ENCODE measurements around the gene COQ10A.

Gene COQ10A

DNA sequence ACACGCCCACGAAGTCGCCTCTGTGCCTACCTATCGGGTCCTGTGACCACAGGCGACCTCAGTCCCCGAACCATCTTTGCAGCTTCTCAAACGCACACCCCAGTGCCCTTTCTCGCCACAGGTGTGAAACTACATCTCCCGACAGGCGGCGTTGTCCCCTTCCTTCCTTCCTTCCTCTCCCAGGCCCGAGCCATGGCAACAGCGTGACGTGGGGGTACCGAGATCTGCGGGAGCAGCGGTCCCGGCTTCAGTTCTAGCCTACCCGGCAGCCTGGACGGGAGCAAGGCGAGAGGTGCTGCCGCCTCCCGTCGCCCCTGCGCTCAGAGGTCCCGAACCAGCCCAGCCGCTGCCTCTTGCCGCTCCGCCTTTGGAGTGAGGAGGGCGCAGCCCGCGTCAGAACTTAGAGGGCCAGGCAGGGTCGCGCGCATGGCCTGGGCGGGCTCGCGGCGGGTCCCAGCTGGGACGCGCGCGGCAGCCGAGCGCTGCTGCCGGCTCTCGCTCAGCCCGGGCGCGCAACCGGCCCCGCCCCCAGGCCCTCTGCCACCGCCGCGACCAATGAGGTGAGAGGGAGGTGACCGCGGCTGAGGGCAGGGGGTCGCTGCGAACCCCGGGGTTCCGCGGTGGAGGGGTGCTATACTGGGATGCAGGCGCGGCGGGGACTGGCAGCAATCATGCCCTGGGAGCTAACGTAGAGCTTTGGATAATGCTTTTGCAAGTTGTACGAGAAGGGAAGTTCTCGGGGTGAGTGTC is at the start of gene COQ10A:
Gene COQ10A (plus strand): TSS at position 250 of the 750 bp plus-strand sequence. CDS start 177 bp downstream, at position 427.
- TF ChIP-seq, protein P1, sequence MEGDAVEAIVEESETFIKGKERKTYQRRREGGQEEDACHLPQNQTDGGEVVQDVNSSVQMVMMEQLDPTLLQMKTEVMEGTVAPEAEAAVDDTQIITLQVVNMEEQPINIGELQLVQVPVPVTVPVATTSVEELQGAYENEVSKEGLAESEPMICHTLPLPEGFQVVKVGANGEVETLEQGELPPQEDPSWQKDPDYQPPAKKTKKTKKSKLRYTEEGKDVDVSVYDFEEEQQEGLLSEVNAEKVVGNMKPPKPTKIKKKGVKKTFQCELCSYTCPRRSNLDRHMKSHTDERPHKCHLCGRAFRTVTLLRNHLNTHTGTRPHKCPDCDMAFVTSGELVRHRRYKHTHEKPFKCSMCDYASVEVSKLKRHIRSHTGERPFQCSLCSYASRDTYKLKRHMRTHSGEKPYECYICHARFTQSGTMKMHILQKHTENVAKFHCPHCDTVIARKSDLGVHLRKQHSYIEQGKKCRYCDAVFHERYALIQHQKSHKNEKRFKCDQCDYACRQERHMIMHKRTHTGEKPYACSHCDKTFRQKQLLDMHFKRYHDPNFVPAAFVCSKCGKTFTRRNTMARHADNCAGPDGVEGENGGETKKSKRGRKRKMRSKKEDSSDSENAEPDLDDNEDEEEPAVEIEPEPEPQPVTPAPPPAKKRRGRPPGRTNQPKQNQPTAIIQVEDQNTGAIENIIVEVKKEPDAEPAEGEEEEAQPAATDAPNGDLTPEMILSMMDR (IDR thresholded peaks at IDR 0.05; ENCODE audit: low read depth, low read length): peak; percentile 81
- H3K36me3 ChIP-seq: peaks cover 34% of the 10 kb centered on the region
- H3K27me3 ChIP-seq (ENCODE audit: insufficient read depth, low read depth, severe bottlenecking): no peaks in the 10 kb centered on the region
- peak within 1 kb of the TSS; percentile 87 for H3K4me3 ChIP-seq (ENCODE audit: low read depth, low read length)
- peak within 1 kb of the TSS; percentile 91 for H3K27ac ChIP-seq
- peaks cover 2% of the 10 kb centered on the region for H3K9me3 ChIP-seq (ENCODE audit: severe bottlenecking)
- DNase-seq: peak; percentile 92

DNA sequence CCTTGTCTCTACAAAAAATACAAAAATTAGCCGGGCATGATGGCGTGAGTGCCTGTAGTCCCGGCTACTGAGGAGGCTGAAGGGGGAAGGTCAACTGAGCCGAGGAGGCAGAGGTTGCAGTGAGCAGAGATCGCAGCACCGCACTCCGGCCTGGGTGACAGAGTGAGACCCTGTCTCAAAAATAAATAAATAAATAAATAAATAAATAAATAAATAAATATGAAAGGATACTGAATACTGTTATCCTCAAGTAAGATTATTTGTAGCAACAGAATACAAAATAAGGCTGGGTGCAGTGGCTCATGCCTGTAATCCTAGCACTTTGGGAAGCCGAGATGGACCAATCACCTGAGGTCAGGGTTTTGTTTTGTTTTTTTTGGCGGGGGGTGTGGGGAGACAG is 46.9 kb upstream of the COQ10A start:
- Histone ChIP-seq H3K4me3 (ENCODE audit: low read depth, low read length) (no peak overlapping the region), H3K36me3 (peaks cover 11% of the 10 kb centered on the region), H3K27me3 (ENCODE audit: insufficient read depth, low read depth, severe bottlenecking) (no peaks in the 10 kb centered on the region), H3K27ac (no peak overlapping the region), H3K9me3 (ENCODE audit: severe bottlenecking) (no peaks in the 10 kb centered on the region)
- TF ChIP-seq, protein P1 (IDR thresholded peaks at IDR 0.05; ENCODE audit: low read depth, low read length): no peak
- no peak for DNase-seq

DNA sequence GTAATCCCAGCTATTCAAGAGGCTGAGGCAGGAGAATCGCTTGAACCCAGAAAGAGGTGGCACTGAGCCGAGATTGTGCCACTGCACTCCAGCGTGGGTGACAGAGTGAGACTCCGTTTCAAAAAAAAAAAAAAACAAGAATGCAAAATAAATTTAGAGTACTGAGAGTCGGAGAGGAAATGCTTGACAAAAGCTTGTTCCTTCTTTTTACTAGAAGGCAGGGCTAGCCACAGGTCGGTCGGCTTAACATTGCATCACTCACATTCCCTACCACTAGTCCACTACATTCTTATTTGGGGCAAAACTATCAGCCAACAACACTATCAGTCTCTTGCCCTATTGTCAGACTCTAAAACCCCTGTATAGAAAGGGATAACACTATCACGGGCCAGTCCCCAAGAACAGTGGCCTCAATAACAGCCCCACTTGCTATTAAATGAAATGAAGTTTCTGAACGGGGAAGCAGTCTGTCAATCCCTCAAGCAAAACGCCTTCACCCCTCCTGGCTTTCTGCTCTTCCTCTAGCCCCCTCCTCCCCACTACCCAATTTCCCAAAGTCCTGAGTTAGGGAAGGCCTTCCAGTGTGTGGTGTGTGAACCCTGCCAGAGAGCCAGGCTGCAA is 46.0 kb upstream of the COQ10A start:
- H3K27me3 ChIP-seq (ENCODE audit: insufficient read depth, low read depth, severe bottlenecking): no peaks in the 10 kb centered on the region
- TF ChIP-seq, protein P1 (IDR thresholded peaks at IDR 0.05; ENCODE audit: low read depth, low read length): no peak
- H3K36me3 ChIP-seq: peaks cover 6% of the 10 kb centered on the region
- peak overlapping the region; percentile 67 for H3K4me3 ChIP-seq (ENCODE audit: low read depth, low read length)
- DNase-seq: no peak
- H3K9me3 ChIP-seq (ENCODE audit: severe bottlenecking): no peaks in the 10 kb centered on the region
- peak overlapping the region; percentile 85 for H3K27ac ChIP-seq

DNA sequence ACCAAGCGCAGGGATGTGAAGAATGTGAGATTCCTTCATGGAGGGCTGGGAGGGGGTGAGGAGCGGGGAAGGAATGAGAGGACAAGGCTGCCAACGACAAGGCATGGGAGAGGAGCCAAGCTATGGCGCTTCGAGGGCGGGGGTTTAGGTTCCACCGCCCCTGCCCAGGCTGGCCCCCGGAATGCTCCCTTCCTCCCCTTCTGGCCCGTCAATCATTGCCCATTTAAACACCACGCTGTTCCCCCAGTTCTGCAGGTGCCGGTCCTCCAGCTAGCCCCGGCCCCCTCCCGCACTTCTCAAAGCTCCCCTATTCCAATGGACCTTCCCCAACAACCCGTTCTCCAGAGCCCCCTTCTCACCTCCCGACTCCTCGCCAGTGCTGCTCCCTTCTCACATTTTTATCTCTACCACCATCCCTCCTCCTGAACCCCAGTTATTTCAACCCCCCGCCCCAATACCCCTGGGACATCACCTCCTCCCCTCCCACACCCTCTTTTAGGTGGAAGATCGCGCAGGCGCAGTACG is 45.4 kb upstream of the COQ10A start:
- Histone ChIP-seq H3K9me3 (ENCODE audit: severe bottlenecking) (no peaks in the 10 kb centered on the region), H3K27ac (peak overlapping the region; percentile 85), H3K27me3 (ENCODE audit: insufficient read depth, low read depth, severe bottlenecking) (no peaks in the 10 kb centered on the region), H3K36me3 (peaks cover 4% of the 10 kb centered on the region), H3K4me3 (ENCODE audit: low read depth, low read length) (peak overlapping the region; percentile 67)
- TF ChIP-seq, protein P1 (IDR thresholded peaks at IDR 0.05; ENCODE audit: low read depth, low read length): no peak
- DNase-seq: no peak

DNA sequence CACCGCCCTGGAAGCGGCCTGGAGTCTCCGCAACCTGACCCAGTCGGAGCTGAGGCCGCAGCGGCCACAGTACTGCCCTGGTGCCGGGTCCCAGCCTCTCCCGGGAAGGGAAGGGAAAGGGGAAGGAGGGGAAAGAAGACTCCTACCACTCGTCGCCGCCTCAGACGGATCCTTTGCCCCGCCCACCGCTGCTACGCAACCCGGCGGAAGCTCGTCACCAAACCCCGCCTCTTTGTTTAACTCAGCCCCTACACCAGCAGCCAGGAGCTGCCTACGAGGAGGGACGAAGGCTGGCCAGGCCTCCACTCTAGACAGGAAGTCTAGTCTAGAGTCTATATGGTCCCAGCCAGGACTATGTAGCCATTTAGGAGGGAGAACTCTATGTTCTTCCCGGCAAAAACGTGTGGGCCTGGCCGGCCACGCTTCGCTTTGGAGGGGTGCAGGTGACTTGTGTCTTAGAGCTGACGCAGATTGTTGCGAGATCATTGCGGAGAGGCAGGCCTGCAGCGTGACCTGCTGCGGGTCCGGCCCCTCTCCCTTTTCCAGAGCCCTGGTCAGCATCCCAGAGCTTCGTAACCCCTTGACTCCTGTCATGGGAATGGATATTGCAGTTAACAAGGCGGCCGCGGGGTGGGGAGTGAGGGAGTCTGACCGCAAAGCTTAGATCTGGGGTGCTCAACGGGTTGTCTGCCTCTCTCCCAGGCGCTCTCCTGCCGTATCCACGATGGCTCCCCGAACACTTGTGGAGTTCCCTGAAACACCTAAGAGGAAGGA is 44.8 kb upstream of the COQ10A start, which contains the start of gene RNF41:
Gene RNF41 (minus strand): TSS at position 166 of the 774 bp plus-strand sequence. CDS start 7,875 bp downstream, outside the sequence.
- Histone ChIP-seq H3K4me3 (ENCODE audit: low read depth, low read length) (peak within 1 kb of the TSS; percentile 67), H3K9me3 (ENCODE audit: severe bottlenecking) (no peaks in the 10 kb centered on the region), H3K27me3 (ENCODE audit: insufficient read depth, low read depth, severe bottlenecking) (no peaks in the 10 kb centered on the region), H3K36me3 (no peaks in the 10 kb centered on the region; the same call in 1 of the 2 replicates), H3K27ac (peak within 1 kb of the TSS; percentile 85)
- DNase-seq: peak; percentile 97
- TF ChIP-seq, protein P1 (IDR thresholded peaks at IDR 0.05; ENCODE audit: low read depth, low read length): 0 out of 2 replicates have a peak, but pooled peaks have one; percentile 10
